ENCODE data around the gene PDE3B. TPM values are rescaled to one million over a fixed set of nuclear protein-coding genes. Genes with fewer than 3 reads are reported as not detected.

The PDE3B gene
- total and polyA plus RNA-seq, 2 of the 8 experiments (the other 6 are each of a cell fraction or from before 2014, with no cell fraction given) = 2.7 to 10.9 TPM

- TF ChIP-seq TEAD4 (IDR thresholded peaks at IDR 0.05; ENCODE audit: low read depth, low read length) = no peak
Measured at GRCh38 chr11:14906578-14906977, 263.0 kb downstream of the PDE3B start (continued).

All from H1 (cell line).